Right lobe of liver (tissue), 6 donors: Measurements from ENCODE around the gene UGT2B17. TPM values are rescaled to one million over a fixed set of nuclear protein-coding genes. Genes with fewer than 3 reads are reported as not detected.

Experiments
- ATAC-seq, 4 donors: fragments of 200-7000 bp; cut with Tn5 transposase; one replicate each; pipeline ENCODE4 v1.9.1; 2020; ENCODE audit warnings: mild to moderate bottlenecking in 4 of 4, moderate library complexity in 4 of 4
- DNase-seq, 3 donors: peaks; one replicate each; pipeline ENCODE4 v3.0.0-alpha.2; 2020
- H3K27ac ChIP-seq, 3 donors: fragments of 200-600 bp; one replicate each; pipeline ENCODE4 v1.8.0; 2022
- H3K27me3 ChIP-seq, 2 donors: fragments of 200-600 bp; one replicate each; pipeline ENCODE4 v1.8.0; 2022
- H3K36me3 ChIP-seq, 4 donors: fragments of 200-600 bp; sonication (generic) in 1 of 4; one replicate each; pipeline versions ENCODE4 v1.5.1 to v1.8.0; 2017 to 2022; ENCODE audit warnings: control low read depth in 1 of 4
- H3K4me1 ChIP-seq, 4 donors: fragments of 200-600 bp; sonication (generic) in 1 of 4; one replicate each; pipeline versions ENCODE4 v1.5.1 to v1.8.0; 2017 to 2022; ENCODE audit warnings: control low read depth in 1 of 4
- H3K4me3 ChIP-seq, 3 donors: fragments of 200-600 bp; one replicate each; pipeline ENCODE4 v1.8.0; 2022
- H3K9me3 ChIP-seq, 4 donors: fragments of 200-600 bp; sonication (generic) in 1 of 4; one replicate each; pipeline versions ENCODE4 v1.5.1 to v1.8.0; 2017 to 2022; ENCODE audit warnings: control low read depth in 1 of 4
- POLR2A ChIP-seq: fragments of 450-650 bp; IDR thresholded peaks from one replicate; pipeline ENCODE4 v1.6.1; 2017; ENCODE audit warnings: antibody characterized with exemption, mild to moderate bottlenecking
- WGBS: methylation state at CpG from one replicate; pipeline ENCODE4 v1.1.6; 2018; ENCODE audit warnings: low coverage, low lambda C conversion rate; ENCODE audit not compliant: insufficient coverage; ENCODE audit errors: missing lambda C conversion rate; 5-methylcytosine and 5-hydroxymethylcytosine counted together
- intact Hi-C, 2 donors: fragments of 100-400 bp; cut with DNase I; formaldehyde crosslinking; loops; one replicate each; pipeline versions ENCODE4 v1.11.2 to v1.14.1; 2022
- total RNA-seq, 6 experiments: library from RNA; depleted of rRNA in 2 of 6; stranded (reverse); fragments of >200 nt in 2 of 6; fragmentation: NEBNext Ultra II Directional in 3 of 6; extraction: Animal tissue kit (Norgen Biotek cat#: 25700) in 3 of 6; gene quantifications; one replicate each; pipeline versions ENCODE4 v1.1.0 to v1.2.4, GENCODE V29; 2016 to 2023
- TF ChIP-seq, protein P1 (sequence below), 4 donors: fragments of 200-600 bp in 3 of 4; fragments of 450-650 bp in 1 of 4; IDR thresholded peaks; one replicate each; pipeline versions ENCODE4 v1.5.1 to v1.8.0; 2016 to 2022; ENCODE audit warnings: antibody characterized with exemption in 4 of 4, mild to moderate bottlenecking in 2 of 4
- donor health status: DM: no; HTN: yes; CAD: no.
- donor health status: DM: no; HTN: no; CAD: no.
- donor health status: DM: no; HTN: no; CAD: no.
- donor health status: DM: no; HTN: yes; CAD: no.
- donor health status: DM: no; HTN: yes; CAD: no.

The UGT2B17 gene
- total RNA-seq, 6 experiments from 2014 or later, result 1.0 to 13.6 (median 2.5) TPM

DNA sequence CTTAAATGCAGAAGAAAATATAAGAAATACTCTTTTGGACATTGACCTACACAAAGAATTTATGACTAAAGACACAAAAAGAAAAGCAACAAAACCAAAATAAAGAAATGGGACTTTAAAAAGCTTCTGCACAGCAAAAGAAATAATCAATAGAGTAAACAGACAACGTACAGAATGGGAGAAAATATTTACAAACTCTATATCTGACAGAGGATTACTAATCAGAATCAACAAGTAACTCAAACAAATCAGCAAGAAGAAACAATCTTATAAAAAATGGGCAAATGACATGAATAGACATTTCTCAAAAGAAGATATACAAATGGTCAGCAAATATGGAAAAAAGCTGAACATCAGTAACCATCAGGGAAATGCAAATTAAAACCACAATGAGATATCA is 37.6 kb upstream of the UGT2B17 start:
- intact Hi-C loops, result no loop called here
- no peak overlapping the region for H3K4me3 ChIP-seq
- no peak for ATAC-seq
- H3K4me1 ChIP-seq, result peaks cover 0 to 3% (median 0%) of the 10 kb centered on the region in 4 donors
- H3K27me3 ChIP-seq, result no peaks in the 10 kb centered on the region
- H3K36me3 ChIP-seq, result no peaks in the 10 kb centered on the region
- H3K27ac ChIP-seq, result no peak overlapping the region
- TF ChIP-seq, protein P1, sequence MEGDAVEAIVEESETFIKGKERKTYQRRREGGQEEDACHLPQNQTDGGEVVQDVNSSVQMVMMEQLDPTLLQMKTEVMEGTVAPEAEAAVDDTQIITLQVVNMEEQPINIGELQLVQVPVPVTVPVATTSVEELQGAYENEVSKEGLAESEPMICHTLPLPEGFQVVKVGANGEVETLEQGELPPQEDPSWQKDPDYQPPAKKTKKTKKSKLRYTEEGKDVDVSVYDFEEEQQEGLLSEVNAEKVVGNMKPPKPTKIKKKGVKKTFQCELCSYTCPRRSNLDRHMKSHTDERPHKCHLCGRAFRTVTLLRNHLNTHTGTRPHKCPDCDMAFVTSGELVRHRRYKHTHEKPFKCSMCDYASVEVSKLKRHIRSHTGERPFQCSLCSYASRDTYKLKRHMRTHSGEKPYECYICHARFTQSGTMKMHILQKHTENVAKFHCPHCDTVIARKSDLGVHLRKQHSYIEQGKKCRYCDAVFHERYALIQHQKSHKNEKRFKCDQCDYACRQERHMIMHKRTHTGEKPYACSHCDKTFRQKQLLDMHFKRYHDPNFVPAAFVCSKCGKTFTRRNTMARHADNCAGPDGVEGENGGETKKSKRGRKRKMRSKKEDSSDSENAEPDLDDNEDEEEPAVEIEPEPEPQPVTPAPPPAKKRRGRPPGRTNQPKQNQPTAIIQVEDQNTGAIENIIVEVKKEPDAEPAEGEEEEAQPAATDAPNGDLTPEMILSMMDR (IDR thresholded peaks at IDR 0.05), result no peak
- no peak for TF ChIP-seq POLR2A
- no peaks in the 10 kb centered on the region for H3K9me3 ChIP-seq
- 18% methylated on average over 1 of the region's 1 CpG for WGBS
- no peak for DNase-seq

DNA sequence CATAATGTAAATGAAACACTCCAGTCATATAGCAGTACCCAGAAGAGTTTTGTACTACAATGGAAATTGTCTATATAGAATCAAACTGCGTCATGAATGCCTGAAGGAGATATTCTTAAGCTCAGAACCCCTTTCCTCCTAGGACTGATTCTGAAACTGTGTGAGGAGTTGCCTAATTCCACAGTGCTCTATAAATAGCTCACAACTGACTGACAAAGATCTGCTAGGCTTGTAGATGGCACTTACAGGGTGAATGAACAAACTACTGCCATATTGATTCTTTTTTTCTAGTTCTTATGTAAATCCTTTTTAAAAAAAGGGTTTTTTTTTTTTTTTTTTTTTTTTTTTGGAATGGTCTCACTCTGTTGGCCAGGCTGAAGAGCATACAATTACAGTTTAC is 30.1 kb upstream of the UGT2B17 start:
- H3K27me3 ChIP-seq, result no peaks in the 10 kb centered on the region
- DNase-seq (no peak), ATAC-seq (peak in 2 of 4 donors; percentile 51 to 58)
- no peak for TF ChIP-seq POLR2A
- TF ChIP-seq, protein P1 (IDR thresholded peaks at IDR 0.05), result no peak
- intact Hi-C loops, result no loop called here
- no peak overlapping the region for H3K4me3 ChIP-seq
- WGBS, result 83% methylated on average over 1 of the region's 1 CpG
- no peaks in the 10 kb centered on the region for H3K4me1 ChIP-seq
- H3K36me3 ChIP-seq, result no peaks in the 10 kb centered on the region
- H3K9me3 ChIP-seq, result no peaks in the 10 kb centered on the region
- no peak overlapping the region for H3K27ac ChIP-seq

DNA sequence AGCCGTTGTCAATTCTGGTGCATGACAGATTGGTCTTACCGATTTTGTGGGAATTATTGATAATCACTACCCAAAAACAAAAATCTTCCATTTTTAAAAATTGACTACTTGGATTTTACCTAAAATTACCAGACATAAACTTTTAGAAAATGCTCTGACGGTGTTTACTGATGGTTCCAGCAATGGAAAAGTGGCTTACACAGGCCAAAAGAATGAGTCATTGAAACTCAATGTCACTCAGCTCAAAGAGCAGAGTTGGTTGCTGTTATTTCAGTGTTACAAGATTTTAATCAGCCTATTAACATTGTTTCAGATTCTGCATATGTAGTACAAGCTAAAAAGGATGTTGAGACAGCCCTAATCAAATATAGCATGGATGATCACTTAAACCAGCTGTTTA is 23.0 kb upstream of the UGT2B17 start:
- Histone ChIP-seq H3K27me3 (no peaks in the 10 kb centered on the region), H3K36me3 (no peaks in the 10 kb centered on the region)

DNA sequence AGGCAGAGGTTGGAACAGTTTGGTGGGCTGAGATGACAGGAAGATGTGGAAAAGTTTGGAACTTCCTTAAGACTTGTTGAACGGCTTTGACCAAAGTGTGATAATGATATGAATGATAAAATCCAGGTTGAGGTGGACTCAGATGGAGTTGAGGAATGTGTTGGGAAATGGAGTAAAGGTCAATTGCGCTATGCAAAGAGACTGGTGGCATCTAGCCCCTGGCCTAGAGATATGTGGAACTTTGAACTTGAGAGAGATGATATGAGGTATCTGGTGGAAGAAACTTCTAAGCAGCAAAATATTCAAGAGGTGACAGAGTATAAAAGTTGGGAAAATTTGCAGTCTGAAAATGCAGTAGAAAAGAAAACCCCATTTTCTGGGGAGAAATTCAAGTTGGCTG is 21.4 kb upstream of the UGT2B17 start:
- DNase-seq, result peak in 1 of 3 donors; percentile 46
- intact Hi-C loops, result no loop called here
- H3K27me3 ChIP-seq, result no peaks in the 10 kb centered on the region
- ATAC-seq, result peak; percentile 70 to 92 (median 88)
- H3K4me3 ChIP-seq, result no peak overlapping the region
- peaks cover 0 to 26% (median 0%) of the 10 kb centered on the region in 4 donors for H3K4me1 ChIP-seq
- no peaks in the 10 kb centered on the region for H3K9me3 ChIP-seq
- WGBS, result 23% methylated on average over 2 of the region's 2 CpGs
- no peak for TF ChIP-seq POLR2A
- TF ChIP-seq, protein P1 (IDR thresholded peaks at IDR 0.05), result no peak
- H3K27ac ChIP-seq, result peak overlapping the region in 2 of 3 donors; percentile 26 to 61
- no peaks in the 10 kb centered on the region for H3K36me3 ChIP-seq

More for the DNA sequence above, 23.0 kb upstream of the UGT2B17 start:
- H3K27ac ChIP-seq, result peak overlapping the region in 1 of 3 donors; percentile 0
- intact Hi-C loops, result no loop called here
- 50% methylated on average over 1 of the region's 3 CpGs for WGBS
- TF ChIP-seq POLR2A, result no peak
- no peak overlapping the region for H3K4me3 ChIP-seq
- DNase-seq (no peak), ATAC-seq (no peak)
- H3K9me3 ChIP-seq, result no peaks in the 10 kb centered on the region
- peaks cover 0 to 11% (median 0%) of the 10 kb centered on the region in 4 donors for H3K4me1 ChIP-seq

DNA sequence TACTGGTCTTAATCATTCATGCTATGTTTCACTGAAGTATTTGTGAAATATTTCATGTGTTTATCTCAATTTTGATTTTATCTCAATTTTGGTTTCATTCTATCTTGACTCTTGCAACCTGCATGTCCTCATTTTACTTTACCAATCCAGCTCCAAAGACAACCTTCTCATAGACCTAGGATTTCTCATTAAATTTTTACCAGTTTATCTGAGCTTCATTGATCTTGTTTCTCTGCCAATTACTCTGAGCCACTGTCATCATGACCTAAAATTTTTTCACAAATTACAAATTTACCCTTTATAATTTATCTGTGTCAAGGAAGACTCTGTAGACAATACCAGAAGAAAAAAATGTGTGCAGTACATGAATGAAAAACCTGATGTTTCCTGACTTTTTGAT is 18.6 kb upstream of the UGT2B17 start:
- intact Hi-C loops, result no loop called here
- Histone ChIP-seq H3K9me3 (no peaks in the 10 kb centered on the region), H3K36me3 (no peaks in the 10 kb centered on the region), H3K27ac (peak overlapping the region in 2 of 3 donors; percentile 26 to 61), H3K4me3 (peak overlapping the region in 1 of 3 donors; percentile 26), H3K4me1 (peaks cover 0 to 26% (median 0%) of the 10 kb centered on the region in 4 donors), H3K27me3 (no peaks in the 10 kb centered on the region)
- DNase-seq (no peak), ATAC-seq (peak in 3 of 4 donors; percentile 69 to 83 (median 75))
- no peak for TF ChIP-seq POLR2A
- TF ChIP-seq, protein P1 (IDR thresholded peaks at IDR 0.05), result no peak
